ENCODE data around the gene ZNF224. TPM values are rescaled to one million over a fixed set of nuclear protein-coding genes. Genes with fewer than 3 reads are reported as not detected.

ZNF224 gene
- polyA plus RNA-seq, 2 of the 4 experiments (the other 2 are of a cell fraction): 17.0 to 25.0 TPM

DNA sequence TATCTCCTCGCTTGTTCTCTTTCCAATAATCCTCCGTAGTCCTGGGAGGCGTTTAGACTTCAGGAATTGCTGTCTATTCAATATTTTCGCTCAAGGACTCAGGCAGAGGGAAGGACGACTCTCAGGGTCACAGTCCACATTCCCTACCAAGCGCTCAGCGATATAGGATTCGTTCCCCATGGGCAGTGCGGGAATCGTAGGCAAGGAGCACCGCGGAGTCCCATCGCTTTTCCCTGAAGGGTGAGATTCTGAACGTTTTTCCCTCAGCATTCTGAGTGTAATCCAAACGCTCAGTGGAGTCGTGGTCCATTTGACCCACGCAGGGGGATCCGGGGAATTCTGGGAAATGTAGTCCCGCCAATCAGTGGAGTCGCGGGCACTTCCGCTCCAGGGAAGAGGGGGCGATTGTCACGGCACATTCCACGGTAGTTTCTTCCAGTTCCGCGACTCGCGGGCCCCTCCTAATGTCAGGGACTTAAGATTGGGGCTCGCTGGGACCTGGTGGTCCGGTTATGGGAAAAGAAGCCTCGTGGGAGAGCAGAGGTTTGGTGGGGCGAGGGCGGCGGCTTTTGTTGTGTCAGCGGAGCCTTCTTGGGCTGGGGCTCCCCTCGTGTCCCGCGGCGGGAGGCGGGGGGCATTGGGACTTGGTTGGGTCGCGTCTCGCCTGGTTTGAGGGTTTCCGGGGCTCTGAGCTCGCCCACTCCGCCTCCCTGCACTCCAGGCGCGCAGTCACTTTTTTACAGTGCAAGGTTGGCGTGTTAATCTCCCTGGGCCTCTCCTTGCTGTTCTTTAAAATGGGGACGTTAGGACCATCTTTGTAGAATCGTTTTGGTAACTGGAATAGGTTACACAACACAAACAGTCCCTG lies 47.3 kb downstream of the ZNF224 start, which contains the start of gene ZNF234:
ZNF234 (plus strand) TSS at position 364 of the 868 bp plus-strand sequence. CDS start 3,079 bp downstream, outside the sequence.
- Histone ChIP-seq H3K4me3 (peak within 1 kb of the TSS; percentile 69), H3K4me2 (peak within 1 kb of the TSS; percentile 81), H3K9me3 (peaks cover 33% of the 10 kb centered on the region), H3K27ac (peak within 1 kb of the TSS; percentile 78 to 89), H3K4me1 (no peaks in the 10 kb centered on the region)
- FAIRE-seq (no peak), ATAC-seq (peak; percentile 98 to 99), DNase-seq (ENCODE audit: low read depth in 1 of 2, low spot score in 1 of 2) (peak; percentile 87 to 97)
- WGBS (ENCODE audit: missing lambda C conversion rate): 3% methylated on average over 39 of the region's 52 CpGs
- ChIA-PET POLR2A (no interaction called here), CTCF (interaction anchor here (0.6 to 0.9 kb wide), 2 partner anchors 12 to 137 kb away, joined by 3 read pairs; no protein-coding TSS in a partner anchor)
- TF ChIP-seq KDM1A (IDR thresholded peaks at IDR 0.05; ENCODE audit: low read depth) (peak; percentile 91), HEYL (CRISPR knock-in tag; IDR thresholded peaks at IDR 0.05) (no peak), HDAC2 (IDR thresholded peaks at IDR 0.05) (peak; percentile 90), EHF (CRISPR knock-in tag; IDR thresholded peaks at IDR 0.05) (no peak), ZFP36 (IDR thresholded peaks at IDR 0.05; ENCODE audit: borderline replicate concordance, partially characterized antibody) (no peak), EHMT2 (IDR thresholded peaks at IDR 0.05; ENCODE audit: low read depth) (no peak), CHD4 (IDR thresholded peaks at IDR 0.05; ENCODE audit: borderline replicate concordance) (peak; percentile 68; the same call in 1 of the 2 replicates), POLR2A (IDR thresholded peaks at IDR 0.05; ENCODE audit: low read length) (peak; percentile 60), CHD2 (IDR thresholded peaks at IDR 0.05; ENCODE audit: low read length, partially characterized antibody) (no peak), CBX2 (IDR thresholded peaks at IDR 0.05; ENCODE audit: borderline replicate concordance, low read depth) (no peak), POLR2AphosphoS2 (conservative IDR thresholded peaks at IDR 0.05; ENCODE audit: low read length) (no peak), TP53 (CRISPR knock-in tag; IDR thresholded peaks at IDR 0.05) (no peak), BHLHE40 (IDR thresholded peaks at IDR 0.05; ENCODE audit: low read depth, low read length) (no peak), GATA3 (IDR thresholded peaks at IDR 0.05; ENCODE audit: borderline replicate concordance) (no peak; the same call in 1 of the 2 replicates), JUN (IDR thresholded peaks at IDR 0.05) (peak in 1 of 2 experiments; percentile 52; a peak in 2 of 5 replicates), SMC3 (IDR thresholded peaks at IDR 0.05) (no peak), RAD21 (conservative IDR thresholded peaks at IDR 0.05 in 1 of 2, IDR thresholded peaks at IDR 0.05 in 1 of 2) (peak in 1 of 2 experiments; percentile 28; a peak in 4 of 5 replicates), NFE2L2 (conservative IDR thresholded peaks at IDR 0.05; ENCODE audit: low read length) (no peak), EP300 (IDR thresholded peaks at IDR 0.05) (no peak), PHF8 (IDR thresholded peaks at IDR 0.05; ENCODE audit: borderline replicate concordance, low read depth) (peak; percentile 70; the same call in 1 of the 2 replicates), JUNB (IDR thresholded peaks at IDR 0.05) (no peak)
- TF ChIP-seq, protein P1, sequence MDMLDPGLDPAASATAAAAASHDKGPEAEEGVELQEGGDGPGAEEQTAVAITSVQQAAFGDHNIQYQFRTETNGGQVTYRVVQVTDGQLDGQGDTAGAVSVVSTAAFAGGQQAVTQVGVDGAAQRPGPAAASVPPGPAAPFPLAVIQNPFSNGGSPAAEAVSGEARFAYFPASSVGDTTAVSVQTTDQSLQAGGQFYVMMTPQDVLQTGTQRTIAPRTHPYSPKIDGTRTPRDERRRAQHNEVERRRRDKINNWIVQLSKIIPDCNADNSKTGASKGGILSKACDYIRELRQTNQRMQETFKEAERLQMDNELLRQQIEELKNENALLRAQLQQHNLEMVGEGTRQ (IDR thresholded peaks at IDR 0.05): no peak
- TF ChIP-seq, protein P2, sequence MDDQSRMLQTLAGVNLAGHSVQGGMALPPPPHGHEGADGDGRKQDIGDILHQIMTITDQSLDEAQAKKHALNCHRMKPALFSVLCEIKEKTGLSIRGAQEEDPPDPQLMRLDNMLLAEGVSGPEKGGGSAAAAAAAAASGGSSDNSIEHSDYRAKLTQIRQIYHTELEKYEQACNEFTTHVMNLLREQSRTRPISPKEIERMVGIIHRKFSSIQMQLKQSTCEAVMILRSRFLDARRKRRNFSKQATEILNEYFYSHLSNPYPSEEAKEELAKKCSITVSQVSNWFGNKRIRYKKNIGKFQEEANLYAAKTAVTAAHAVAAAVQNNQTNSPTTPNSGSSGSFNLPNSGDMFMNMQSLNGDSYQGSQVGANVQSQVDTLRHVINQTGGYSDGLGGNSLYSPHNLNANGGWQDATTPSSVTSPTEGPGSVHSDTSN (IDR thresholded peaks at IDR 0.05): no peak
- TF ChIP-seq, protein P3, sequence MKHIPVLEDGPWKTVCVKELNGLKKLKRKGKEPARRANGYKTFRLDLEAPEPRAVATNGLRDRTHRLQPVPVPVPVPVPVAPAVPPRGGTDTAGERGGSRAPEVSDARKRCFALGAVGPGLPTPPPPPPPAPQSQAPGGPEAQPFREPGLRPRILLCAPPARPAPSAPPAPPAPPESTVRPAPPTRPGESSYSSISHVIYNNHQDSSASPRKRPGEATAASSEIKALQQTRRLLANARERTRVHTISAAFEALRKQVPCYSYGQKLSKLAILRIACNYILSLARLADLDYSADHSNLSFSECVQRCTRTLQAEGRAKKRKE (CRISPR knock-in tag; IDR thresholded peaks at IDR 0.05; ENCODE audit: low read depth): no peak
- TF ChIP-seq, protein P4, sequence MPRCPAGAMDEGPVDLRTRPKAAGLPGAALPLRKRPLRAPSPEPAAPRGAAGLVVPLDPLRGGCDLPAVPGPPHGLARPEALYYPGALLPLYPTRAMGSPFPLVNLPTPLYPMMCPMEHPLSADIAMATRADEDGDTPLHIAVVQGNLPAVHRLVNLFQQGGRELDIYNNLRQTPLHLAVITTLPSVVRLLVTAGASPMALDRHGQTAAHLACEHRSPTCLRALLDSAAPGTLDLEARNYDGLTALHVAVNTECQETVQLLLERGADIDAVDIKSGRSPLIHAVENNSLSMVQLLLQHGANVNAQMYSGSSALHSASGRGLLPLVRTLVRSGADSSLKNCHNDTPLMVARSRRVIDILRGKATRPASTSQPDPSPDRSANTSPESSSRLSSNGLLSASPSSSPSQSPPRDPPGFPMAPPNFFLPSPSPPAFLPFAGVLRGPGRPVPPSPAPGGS (IDR thresholded peaks at IDR 0.05): 0 out of 3 replicates have a peak, but pooled peaks have one; percentile 38
- TF ChIP-seq, protein P5, sequence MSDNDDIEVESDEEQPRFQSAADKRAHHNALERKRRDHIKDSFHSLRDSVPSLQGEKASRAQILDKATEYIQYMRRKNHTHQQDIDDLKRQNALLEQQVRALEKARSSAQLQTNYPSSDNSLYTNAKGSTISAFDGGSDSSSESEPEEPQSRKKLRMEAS (IDR thresholded peaks at IDR 0.05): peak; percentile 81
- TF ChIP-seq, protein P6, sequence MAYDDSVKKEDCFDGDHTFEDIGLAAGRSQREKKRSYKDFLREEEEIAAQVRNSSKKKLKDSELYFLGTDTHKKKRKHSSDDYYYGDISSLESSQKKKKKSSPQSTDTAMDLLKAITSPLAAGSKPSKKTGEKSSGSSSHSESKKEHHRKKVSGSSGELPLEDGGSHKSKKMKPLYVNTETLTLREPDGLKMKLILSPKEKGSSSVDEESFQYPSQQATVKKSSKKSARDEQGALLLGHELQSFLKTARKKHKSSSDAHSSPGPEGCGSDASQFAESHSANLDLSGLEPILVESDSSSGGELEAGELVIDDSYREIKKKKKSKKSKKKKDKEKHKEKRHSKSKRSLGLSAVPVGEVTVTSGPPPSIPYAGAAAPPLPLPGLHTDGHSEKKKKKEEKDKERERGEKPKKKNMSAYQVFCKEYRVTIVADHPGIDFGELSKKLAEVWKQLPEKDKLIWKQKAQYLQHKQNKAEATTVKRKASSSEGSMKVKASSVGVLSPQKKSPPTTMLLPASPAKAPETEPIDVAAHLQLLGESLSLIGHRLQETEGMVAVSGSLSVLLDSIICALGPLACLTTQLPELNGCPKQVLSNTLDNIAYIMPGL (CRISPR knock-in tag; IDR thresholded peaks at IDR 0.05; ENCODE audit: borderline replicate concordance): no peak
- TF ChIP-seq, protein P7, sequence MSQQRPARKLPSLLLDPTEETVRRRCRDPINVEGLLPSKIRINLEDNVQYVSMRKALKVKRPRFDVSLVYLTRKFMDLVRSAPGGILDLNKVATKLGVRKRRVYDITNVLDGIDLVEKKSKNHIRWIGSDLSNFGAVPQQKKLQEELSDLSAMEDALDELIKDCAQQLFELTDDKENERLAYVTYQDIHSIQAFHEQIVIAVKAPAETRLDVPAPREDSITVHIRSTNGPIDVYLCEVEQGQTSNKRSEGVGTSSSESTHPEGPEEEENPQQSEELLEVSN (IDR thresholded peaks at IDR 0.05; ENCODE audit: borderline replicate concordance, low read depth): 0 out of 2 replicates have a peak, but pooled peaks have one; percentile 44
- TF ChIP-seq, protein P8, sequence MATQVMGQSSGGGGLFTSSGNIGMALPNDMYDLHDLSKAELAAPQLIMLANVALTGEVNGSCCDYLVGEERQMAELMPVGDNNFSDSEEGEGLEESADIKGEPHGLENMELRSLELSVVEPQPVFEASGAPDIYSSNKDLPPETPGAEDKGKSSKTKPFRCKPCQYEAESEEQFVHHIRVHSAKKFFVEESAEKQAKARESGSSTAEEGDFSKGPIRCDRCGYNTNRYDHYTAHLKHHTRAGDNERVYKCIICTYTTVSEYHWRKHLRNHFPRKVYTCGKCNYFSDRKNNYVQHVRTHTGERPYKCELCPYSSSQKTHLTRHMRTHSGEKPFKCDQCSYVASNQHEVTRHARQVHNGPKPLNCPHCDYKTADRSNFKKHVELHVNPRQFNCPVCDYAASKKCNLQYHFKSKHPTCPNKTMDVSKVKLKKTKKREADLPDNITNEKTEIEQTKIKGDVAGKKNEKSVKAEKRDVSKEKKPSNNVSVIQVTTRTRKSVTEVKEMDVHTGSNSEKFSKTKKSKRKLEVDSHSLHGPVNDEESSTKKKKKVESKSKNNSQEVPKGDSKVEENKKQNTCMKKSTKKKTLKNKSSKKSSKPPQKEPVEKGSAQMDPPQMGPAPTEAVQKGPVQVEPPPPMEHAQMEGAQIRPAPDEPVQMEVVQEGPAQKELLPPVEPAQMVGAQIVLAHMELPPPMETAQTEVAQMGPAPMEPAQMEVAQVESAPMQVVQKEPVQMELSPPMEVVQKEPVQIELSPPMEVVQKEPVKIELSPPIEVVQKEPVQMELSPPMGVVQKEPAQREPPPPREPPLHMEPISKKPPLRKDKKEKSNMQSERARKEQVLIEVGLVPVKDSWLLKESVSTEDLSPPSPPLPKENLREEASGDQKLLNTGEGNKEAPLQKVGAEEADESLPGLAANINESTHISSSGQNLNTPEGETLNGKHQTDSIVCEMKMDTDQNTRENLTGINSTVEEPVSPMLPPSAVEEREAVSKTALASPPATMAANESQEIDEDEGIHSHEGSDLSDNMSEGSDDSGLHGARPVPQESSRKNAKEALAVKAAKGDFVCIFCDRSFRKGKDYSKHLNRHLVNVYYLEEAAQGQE (IDR thresholded peaks at IDR 0.05): no peak

All from A549 (cell line).